HG03097 (cell line): ENCODE results near the gene POU2AF1.

Experiments
- ATAC-seq: cut with Tn5 transposase; IDR thresholded peaks from one replicate; pipeline ENCODE4 v1.9.1; 2021; ENCODE audit not compliant: unreplicated experiment, low FRiP score

Gene POU2AF1

GRCh38 chr11:111349191-111349695 lies 29.8 kb downstream of the POU2AF1 start:
- ATAC-seq = no peak

GRCh38 chr11:111348147-111348546 lies 30.9 kb downstream of the POU2AF1 start:
- no peak for ATAC-seq

- no peak for ATAC-seq
Measured at GRCh38 chr11:111347723-111348115, 31.4 kb downstream of the POU2AF1 start.

- ATAC-seq = no peak
Measured at GRCh38 chr11:111347002-111347722, 31.9 kb downstream of the POU2AF1 start.

- no peak for ATAC-seq
Measured at GRCh38 chr11:111344032-111344431, 35.0 kb downstream of the POU2AF1 start.

GRCh38 chr11:111342329-111342728 lies 36.7 kb downstream of the POU2AF1 start:
- ATAC-seq = no peak

- ATAC-seq = no peak
Measured at GRCh38 chr11:111339758-111340388, 39.2 kb downstream of the POU2AF1 start.

GRCh38 chr11:111336582-111337256 lies 42.4 kb downstream of the POU2AF1 start:
- no peak for ATAC-seq

- no peak for ATAC-seq
Measured at GRCh38 chr11:111336062-111336461, 43.0 kb downstream of the POU2AF1 start.

GRCh38 chr11:111335549-111335948 lies 43.5 kb downstream of the POU2AF1 start:
- ATAC-seq = no peak

GRCh38 chr11:111334532-111335502 lies 44.3 kb downstream of the POU2AF1 start:
- ATAC-seq = no peak

GRCh38 chr11:111331711-111332479 lies 47.2 kb downstream of the POU2AF1 start:
- no peak for ATAC-seq

- no peak for ATAC-seq
Measured at GRCh38 chr11:111330234-111330893, 48.7 kb downstream of the POU2AF1 start.

- ATAC-seq = no peak
Measured at GRCh38 chr11:111329306-111330204, 49.5 kb downstream of the POU2AF1 start.

GRCh38 chr11:111327908-111328624 lies 51.0 kb downstream of the POU2AF1 start:
- no peak for ATAC-seq

GRCh38 chr11:111326824-111327223 lies 52.3 kb downstream of the POU2AF1 start:
- ATAC-seq = no peak

- no peak for ATAC-seq
Measured at GRCh38 chr11:111325259-111325658, 53.8 kb downstream of the POU2AF1 start.
